HG03103 (cell line): ENCODE data around the gene UBC.

Source experiments
- ATAC-seq: cut with Tn5 transposase; IDR thresholded peaks from one replicate; pipeline ENCODE4 v1.9.1; 2021; ENCODE audit warnings: low read depth; ENCODE audit not compliant: unreplicated experiment

UBC gene

GRCh38 chr12:124866883-124867400 lies 47.5 kb downstream of the UBC start:
- no peak for ATAC-seq

- ATAC-seq: no peak
Observed at GRCh38 chr12:124866195-124866882, 48.1 kb downstream of the UBC start.

- ATAC-seq: no peak
Observed at GRCh38 chr12:124865728-124866127, 48.7 kb downstream of the UBC start.

GRCh38 chr12:124864326-124864752 lies 50.1 kb downstream of the UBC start:
- no peak for ATAC-seq

GRCh38 chr12:124863416-124864325 lies 50.8 kb downstream of the UBC start, which contains the start of gene SCARB1:
SCARB1 (minus strand) TSS chr12:124863864; CDS start chr12:124863720, 144 bp downstream.
- peak; percentile 56 for ATAC-seq

GRCh38 chr12:124862768-124863415 lies 51.6 kb downstream of the UBC start:
- peak; percentile 17 for ATAC-seq

- no peak for ATAC-seq
Observed at GRCh38 chr12:124861898-124862676, 52.4 kb downstream of the UBC start.
